Transverse colon (tissue), 4 donors: ENCODE measurements around the gene BHLHA9. TPM values are rescaled to one million over a fixed set of nuclear protein-coding genes. Genes with fewer than 3 reads are reported as not detected.

Experiments
- DNase-seq: peaks from one replicate; pipeline ENCODE4 v3.0.0-alpha.2; 2019
- H3K27ac ChIP-seq, 4 donors: fragments of 200-600 bp; sonication (generic); 2 replicates each; pipeline ENCODE4 v1.5.1; 2016 to 2018; ENCODE audit warnings: inconsistent platforms in 4 of 4
- H3K27me3 ChIP-seq: fragments of 200-600 bp; sonication (generic); 2 replicates; pipeline ENCODE4 v1.5.1; 2017; ENCODE audit warnings: inconsistent platforms
- H3K36me3 ChIP-seq, 4 donors: fragments of 200-600 bp; sonication (generic); 2 replicates each; pipeline ENCODE4 v1.5.1; 2017 to 2019; ENCODE audit warnings: inconsistent platforms in 4 of 4
- H3K4me1 ChIP-seq, 4 donors: fragments of 200-600 bp; sonication (generic); 2 replicates each; pipeline ENCODE4 v1.5.1; 2017 to 2020; ENCODE audit warnings: inconsistent platforms in 4 of 4
- H3K4me3 ChIP-seq, 4 donors: fragments of 200-600 bp; sonication (generic); 1 replicate in 1 of 4; 2 replicates in 3 of 4; pipeline versions ENCODE4 v1.5.1 to v1.6.1; 2017 to 2019; ENCODE audit warnings: inconsistent platforms in 4 of 4
- H3K9me3 ChIP-seq, 2 donors: fragments of 200-600 bp; sonication (generic); 2 replicates each; pipeline ENCODE4 v1.5.1; 2017 to 2019; ENCODE audit warnings: inconsistent platforms in 2 of 2
- CTCF ChIP-seq, 5 experiments: fragments of 200-600 bp in 3 of 5; fragments of 450-650 bp in 2 of 5; sonication (generic) in 3 of 5; IDR thresholded peaks; 1 replicate in 2 of 5; 2 replicates in 3 of 5; pipeline ENCODE4 v1.5.1; 2016 to 2017; ENCODE audit warnings: antibody characterized with exemption in 5 of 5, inconsistent platforms in 3 of 5, mild to moderate bottlenecking in 2 of 5, moderate library complexity in 1 of 5
- EP300 ChIP-seq: sonication (generic); formaldehyde crosslinking; IDR thresholded peaks from one replicate; pipeline ENCODE4 v1.6.1; 2017; ENCODE audit warnings: antibody characterized with exemption, low read depth
- POLR2A ChIP-seq: fragments of 450-650 bp; IDR thresholded peaks from one replicate; pipeline ENCODE4 v1.6.1; 2016; ENCODE audit warnings: antibody characterized with exemption, mild to moderate bottlenecking, moderate library complexity
- POLR2AphosphoS5 ChIP-seq, 3 donors: sonication (generic); formaldehyde crosslinking; IDR thresholded peaks; one replicate each; pipeline ENCODE4 v1.6.1; 2016; ENCODE audit warnings: antibody characterized with exemption in 3 of 3
- WGBS, 2 donors: methylation state at CpG; one replicate each; pipeline ENCODE4 v1.1.5; 2018; ENCODE audit warnings: low coverage in 1 of 2; 5-methylcytosine and 5-hydroxymethylcytosine counted together
- in situ Hi-C, 4 donors: fragments of 200-750 bp; cut with MboI; loops; one replicate each; pipeline versions ENCODE4 v1.15.0 to v1.15.1; 2017; ENCODE audit warnings: low sequenced_read_pairs in 3 of 4, low pct_ligation_motif_present in 1 of 4, low pct_unique_long_range_greater_than_20kb in 1 of 4
- intact Hi-C: fragments of 100-400 bp; cut with DNase I; formaldehyde crosslinking; loops from one replicate; pipeline ENCODE4 v1.15.1; 2023; ENCODE audit warnings: low total_unique reads
- total RNA-seq, 4 donors: library from RNA; depleted of rRNA; stranded (reverse); fragments of >200 nt; gene quantifications; one replicate each; pipeline ENCODE4 v1.1.0, GENCODE V29; 2016

The BHLHA9 gene
- total RNA-seq, 4 donors from 2014 or later: not detected

GRCh38 chr17:1271441-1271840, 1.2 kb downstream of the BHLHA9 start:
- H3K27ac ChIP-seq: no peak overlapping the region
- H3K9me3 ChIP-seq: no peaks in the 10 kb centered on the region
- H3K4me1 ChIP-seq: peaks cover 0 to 19% (median 15%) of the 10 kb centered on the region in 4 donors
- intact Hi-C loops: loop anchor here (5.0 to 10.0 kb wide), 3 partner anchors 56 to 363 kb away; no protein-coding TSS in a partner anchor
- DNase-seq: no peak
- TF ChIP-seq CTCF (IDR thresholded peaks at IDR 0.05) (no peak), EP300 (no peak), POLR2AphosphoS5 (IDR thresholded peaks at IDR 0.05) (no peak), POLR2A (no peak)
- peaks cover 56% of the 10 kb centered on the region for H3K27me3 ChIP-seq
- WGBS, 2 donors: 62% methylated on average over 17 of the region's 18 CpGs; no CpG with 5 or more reads in 1 of the 2 donors
- no peak overlapping the region for H3K4me3 ChIP-seq
- in situ Hi-C loops: loop anchor here in 3 of 4 donors (10.0 to 25.0 kb wide), 3 partner anchors 53 to 243 kb away; partner anchors contain the start of gene INPP5K (in 3 of the 3)
- H3K36me3 ChIP-seq: no peaks in the 10 kb centered on the region

GRCh38 chr17:1272701-1273100, 2.5 kb downstream of the BHLHA9 start:
- H3K27ac ChIP-seq: no peak overlapping the region
- DNase-seq: no peak
- in situ Hi-C loops (loop anchor here in 3 of 4 donors (10.0 to 25.0 kb wide), 3 partner anchors 52 to 242 kb away; partner anchors contain the start of gene INPP5K (in 3 of the 3)), intact Hi-C loops (loop anchor here (5.0 to 10.0 kb wide), 3 partner anchors 55 to 362 kb away; no protein-coding TSS in a partner anchor)
- H3K4me1 ChIP-seq: peaks cover 0 to 15% (median 10%) of the 10 kb centered on the region in 4 donors
- H3K36me3 ChIP-seq: no peaks in the 10 kb centered on the region
- no peaks in the 10 kb centered on the region for H3K9me3 ChIP-seq
- H3K4me3 ChIP-seq: no peak overlapping the region
- TF ChIP-seq EP300 (no peak), CTCF (IDR thresholded peaks at IDR 0.05) (no peak), POLR2A (no peak), POLR2AphosphoS5 (IDR thresholded peaks at IDR 0.05) (no peak)
- WGBS, 2 donors: 51% methylated on average over 9 of the region's 12 CpGs; no CpG with 5 or more reads in 1 of the 2 donors
- H3K27me3 ChIP-seq: peaks cover 65% of the 10 kb centered on the region

- WGBS, 2 donors: 66 to 70% methylated on average over 13 of the region's 13 CpGs
- DNase-seq: no peak
- intact Hi-C loops (loop anchor here (5.0 to 10.0 kb wide), 3 partner anchors 54 to 361 kb away; no protein-coding TSS in a partner anchor), in situ Hi-C loops (loop anchor here in 3 of 4 donors (10.0 to 25.0 kb wide), 3 partner anchors 51 to 241 kb away; partner anchors contain the start of gene INPP5K (in 3 of the 3))
- TF ChIP-seq CTCF (IDR thresholded peaks at IDR 0.05): no peak
- no peak for TF ChIP-seq EP300
- no peak for TF ChIP-seq POLR2AphosphoS5 (IDR thresholded peaks at IDR 0.05)
- no peak for TF ChIP-seq POLR2A
- Histone ChIP-seq H3K36me3 (no peaks in the 10 kb centered on the region), H3K4me3 (no peak overlapping the region), H3K27ac (no peak overlapping the region), H3K4me1 (peaks cover 0 to 12% (median 7%) of the 10 kb centered on the region in 4 donors), H3K27me3 (peaks cover 70% of the 10 kb centered on the region), H3K9me3 (no peaks in the 10 kb centered on the region)
Measured at GRCh38 chr17:1273492-1274244, 3.4 kb downstream of the BHLHA9 start.

GRCh38 chr17:1274245-1274608, 4.0 kb downstream of the BHLHA9 start:
- Histone ChIP-seq H3K27ac (no peak overlapping the region), H3K4me3 (no peak overlapping the region), H3K36me3 (no peaks in the 10 kb centered on the region), H3K9me3 (no peaks in the 10 kb centered on the region), H3K4me1 (peaks cover 0 to 9% (median 6%) of the 10 kb centered on the region in 4 donors), H3K27me3 (peaks cover 72% of the 10 kb centered on the region)
- intact Hi-C loops (loop anchor here (5.0 to 10.0 kb wide), 3 partner anchors 53 to 361 kb away; no protein-coding TSS in a partner anchor), in situ Hi-C loops (loop anchor here in 3 of 4 donors (10.0 to 25.0 kb wide), 3 partner anchors 51 to 241 kb away; partner anchors contain the start of gene INPP5K (in 3 of the 3))
- TF ChIP-seq POLR2A: no peak
- no peak for DNase-seq
- 75 to 88% methylated on average over 4 to 6 of the region's 6 CpGs for WGBS, 2 donors
